Stimulated activated CD4-positive, alpha-beta T cell treated with anti-CD3 and anti-CD28 coated beads, Interleukin-15, amount 100 ng/mL, for 24 hours (primary cell): ENCODE data around the gene NKAPL.

Experiments used
- DNase-seq: peaks from one replicate; pipeline ENCODE4 v3.0.0-alpha.2; 2020

The NKAPL gene

GRCh38 chr6:28258877-28259777 lies at the start of gene NKAPL:
TSS of gene NKAPL (plus strand) at chr6:28259297. CDS start at chr6:28259372, 75 bp downstream.
- peak; percentile 73 for DNase-seq

DNA sequence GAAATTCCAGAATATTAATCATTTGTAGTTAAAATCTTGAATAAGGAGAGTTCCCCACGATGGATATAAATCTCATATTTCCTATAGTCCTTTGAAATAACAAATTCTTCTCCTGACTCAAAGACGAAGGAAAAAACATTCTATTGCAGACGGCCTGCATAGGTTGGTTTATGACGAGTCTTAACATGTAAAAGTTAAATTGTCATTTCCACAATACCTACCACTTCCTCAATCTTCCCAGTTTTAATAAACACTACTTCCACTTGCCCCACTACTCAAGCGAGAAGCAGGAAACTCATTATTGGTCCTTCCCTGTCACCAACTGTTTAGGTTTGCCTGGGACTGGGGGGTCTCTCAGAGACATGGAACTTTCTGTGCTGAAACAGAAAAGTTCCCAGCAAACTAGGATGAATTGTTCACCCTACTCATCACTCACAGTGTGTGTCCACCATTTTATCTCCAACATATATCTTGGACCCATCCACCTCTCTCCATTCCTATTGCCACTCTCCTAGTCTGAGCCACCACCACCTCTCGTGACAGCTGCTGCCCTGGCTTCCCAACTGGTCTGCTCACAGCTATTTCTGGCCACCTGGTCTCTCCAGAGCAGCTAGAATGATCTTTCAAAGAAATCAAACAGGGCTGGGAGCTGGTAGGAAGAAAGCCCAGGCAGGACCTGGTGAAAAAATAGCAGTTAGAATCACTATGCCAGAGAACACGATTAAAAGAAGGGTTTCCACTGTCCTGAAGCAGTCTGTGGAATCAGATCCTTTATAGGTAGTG lies 49.2 kb upstream of the NKAPL start:
- DNase-seq, result no peak

DNA sequence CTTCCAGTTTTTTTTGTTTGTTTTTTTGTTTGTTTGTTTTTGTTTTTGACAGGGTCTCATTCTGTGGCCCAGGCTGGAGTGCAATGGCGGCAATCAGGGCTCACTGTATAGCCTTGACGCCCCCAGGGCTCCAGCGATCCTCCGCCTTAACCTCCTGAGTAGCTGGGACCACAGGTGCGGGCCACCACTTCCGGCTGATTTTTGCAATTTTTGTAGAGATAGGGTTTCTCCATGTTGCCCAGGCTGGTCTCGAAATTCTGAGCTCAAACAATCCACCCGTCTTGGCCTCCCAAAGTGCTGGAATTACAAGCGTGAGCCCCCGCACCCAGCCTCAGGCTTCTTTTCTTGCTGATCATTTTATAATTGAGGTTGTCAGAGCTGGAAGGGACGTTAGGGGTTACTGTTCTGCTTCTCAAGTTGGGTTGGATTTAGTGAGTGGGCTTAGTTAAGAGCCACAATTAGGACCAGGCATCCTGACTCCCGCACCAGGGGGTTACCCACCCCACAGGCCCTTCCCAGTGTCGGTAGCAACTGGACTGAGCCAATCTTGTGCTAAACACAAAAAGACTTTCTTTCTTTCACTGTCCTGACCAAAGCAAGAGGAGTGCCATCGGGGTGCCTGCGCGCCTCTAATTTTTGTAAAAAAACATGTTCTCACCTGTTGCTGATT lies 47.1 kb upstream of the NKAPL start:
- no peak for DNase-seq

DNA sequence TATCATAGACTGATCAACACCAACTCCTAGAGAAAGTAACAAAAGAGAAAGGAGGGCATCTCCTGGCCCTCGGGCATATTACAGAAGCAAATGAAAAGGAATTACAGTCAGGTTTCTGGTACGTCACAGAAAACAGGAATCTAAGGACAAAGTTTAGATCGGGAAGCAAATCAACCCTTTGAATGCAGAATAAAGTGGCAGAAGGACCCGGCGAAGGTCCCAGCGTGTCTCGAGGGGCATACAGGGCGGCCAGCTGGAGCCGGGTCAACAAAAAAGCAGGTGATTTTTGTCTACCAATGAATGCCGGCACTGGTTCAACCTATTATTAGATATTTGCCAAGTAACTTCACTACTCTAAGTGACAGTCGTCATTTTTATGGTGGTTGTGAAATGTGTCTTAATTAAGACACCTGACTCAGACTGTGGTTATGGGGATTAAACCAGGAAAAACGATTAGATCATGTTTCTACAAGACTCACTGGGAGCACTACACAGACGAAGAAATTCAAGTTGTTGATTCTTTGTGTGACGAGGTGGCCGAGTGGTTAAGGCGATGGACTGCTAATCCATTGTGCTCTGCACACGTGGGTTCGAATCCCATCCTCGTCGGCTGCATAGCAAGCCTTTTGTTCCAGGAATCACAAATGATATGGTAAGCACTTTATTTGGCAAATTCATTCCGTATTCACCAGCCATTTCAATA lies 46.4 kb upstream of the NKAPL start:
- peak; percentile 79 for DNase-seq

- DNase-seq, result no peak
These were observed 45.9 kb upstream of the NKAPL start for GRCh38 chr6:28213213-28213523.

DNA sequence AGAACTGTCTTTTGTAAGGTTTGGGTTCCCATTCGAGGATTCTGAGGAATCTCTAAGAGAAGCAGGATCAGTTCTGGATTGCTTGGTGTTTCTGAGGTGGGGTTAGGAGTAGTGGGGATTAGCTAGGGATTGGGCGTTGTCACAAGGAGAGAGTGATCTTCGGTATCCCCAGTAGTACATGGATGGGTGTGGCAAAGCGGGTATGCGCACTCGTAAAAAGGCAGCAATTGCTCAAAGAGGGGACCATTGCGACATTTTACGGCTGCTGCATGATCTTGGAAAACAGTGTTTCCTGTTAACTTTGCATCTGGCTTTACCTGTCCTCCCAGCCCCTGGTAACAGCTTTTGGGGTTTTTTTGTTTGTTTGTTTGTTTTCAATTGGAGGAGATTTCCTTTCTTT lies 43.7 kb upstream of the NKAPL start:
- no peak for DNase-seq

DNA sequence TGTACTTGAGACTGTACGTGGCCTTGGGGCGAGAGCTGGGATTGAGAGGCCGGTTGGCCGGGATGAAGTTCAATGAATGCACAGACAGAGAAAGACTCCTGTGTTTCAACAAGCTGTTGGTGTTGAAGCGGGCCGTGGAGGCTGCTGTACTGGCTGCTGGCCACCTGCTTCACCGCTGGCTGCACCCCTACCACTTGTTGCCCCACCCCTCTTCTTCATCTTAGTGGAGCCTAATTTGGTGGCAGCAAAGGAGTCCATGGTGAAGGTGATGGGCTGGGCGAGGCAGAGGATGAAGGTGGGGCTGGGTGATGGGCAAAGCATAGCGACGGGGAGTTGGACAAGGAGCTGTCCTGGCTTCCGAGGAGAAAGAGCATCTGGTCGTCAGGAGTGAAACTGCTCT lies 41.2 kb upstream of the NKAPL start:
- DNase-seq, result no peak

DNA sequence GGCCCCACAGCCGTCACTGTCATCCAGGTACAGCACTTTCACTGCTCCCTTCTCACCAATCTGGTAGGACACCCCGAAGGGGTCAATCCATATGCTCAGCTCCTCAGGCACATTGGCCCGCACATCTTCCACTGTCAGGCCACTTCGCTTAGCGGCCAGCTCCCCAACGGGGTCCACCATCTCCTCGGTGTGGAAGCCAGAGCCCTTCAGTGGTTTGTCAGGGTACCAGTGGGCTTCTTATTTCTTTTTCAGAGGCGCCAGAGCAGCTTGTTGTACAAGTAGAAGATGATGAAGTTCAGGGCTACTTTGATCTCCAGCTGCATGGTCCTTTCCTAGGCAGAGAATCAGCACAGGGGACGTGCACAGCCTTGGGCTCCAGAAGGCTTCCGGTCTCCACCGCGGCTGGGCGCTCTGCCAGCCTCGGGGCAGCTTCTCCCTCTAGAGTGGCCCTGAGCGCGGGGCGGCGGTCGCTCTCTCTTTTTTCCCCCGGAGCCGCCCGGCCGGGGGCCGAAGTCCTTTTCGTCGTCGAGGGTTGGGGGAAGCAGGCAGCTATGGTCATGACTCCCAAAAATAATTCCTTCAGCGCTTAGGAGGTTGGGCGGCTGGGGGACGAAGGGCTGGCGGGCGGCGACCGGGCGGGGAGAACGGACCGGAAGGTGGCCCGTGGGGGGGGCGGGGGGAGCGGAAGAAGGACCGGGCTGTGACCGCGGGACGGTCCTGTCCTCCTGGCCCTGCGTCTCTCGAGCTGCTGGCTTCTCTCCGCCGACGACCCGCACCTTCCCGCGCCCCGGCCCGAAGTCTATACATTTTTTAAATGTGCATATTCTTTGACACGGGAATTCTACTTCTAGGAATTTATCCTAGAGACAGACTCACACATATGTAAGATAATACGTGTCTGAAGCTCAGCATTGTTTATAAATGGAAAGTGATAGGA lies 40.5 kb upstream of the NKAPL start:
- DNase-seq, result peak; percentile 64

DNA sequence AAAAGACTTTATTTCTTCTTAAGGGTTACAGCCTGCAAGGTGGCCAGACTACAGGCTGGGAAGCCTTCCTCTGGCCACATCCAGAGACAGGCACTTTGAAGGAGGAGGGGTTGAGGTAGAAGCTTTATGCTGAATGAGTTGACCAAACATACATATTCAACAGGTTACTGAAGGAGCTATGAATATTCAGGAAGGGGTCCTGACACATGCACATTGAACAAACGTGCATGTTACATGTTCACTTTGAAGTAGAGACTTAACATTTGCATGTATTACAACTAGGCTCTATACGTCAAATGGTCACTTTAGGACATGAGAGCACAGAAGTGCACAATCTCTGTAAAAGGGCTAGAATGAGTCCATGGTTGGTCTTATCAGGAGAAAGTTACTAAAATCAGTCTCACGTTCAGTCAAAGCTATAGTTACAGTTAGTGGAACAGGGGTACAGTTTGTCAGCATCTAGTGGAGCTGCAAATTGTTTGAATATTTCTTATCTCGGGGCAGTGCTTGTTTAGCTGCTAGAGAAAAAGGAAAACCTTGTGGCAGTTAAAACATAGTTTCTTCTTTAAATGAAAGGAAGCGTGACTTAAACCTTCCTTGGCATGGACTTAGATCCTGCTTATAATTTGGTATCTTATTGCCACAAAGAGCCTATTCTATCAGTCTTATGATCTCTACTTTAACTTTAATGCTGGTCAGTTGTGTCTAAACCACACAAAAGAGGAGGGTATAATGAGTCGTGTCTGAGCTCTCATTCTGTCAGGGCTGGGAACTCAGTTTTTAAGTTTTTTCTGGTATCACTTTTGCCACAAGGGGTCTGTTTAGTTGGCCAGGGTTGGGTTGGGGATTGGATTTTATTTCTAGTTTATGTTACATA lies 38.6 kb upstream of the NKAPL start:
- no peak for DNase-seq

GRCh38 chr6:28224131-28225055 lies 34.7 kb upstream of the NKAPL start:
- DNase-seq, result no peak

DNA sequence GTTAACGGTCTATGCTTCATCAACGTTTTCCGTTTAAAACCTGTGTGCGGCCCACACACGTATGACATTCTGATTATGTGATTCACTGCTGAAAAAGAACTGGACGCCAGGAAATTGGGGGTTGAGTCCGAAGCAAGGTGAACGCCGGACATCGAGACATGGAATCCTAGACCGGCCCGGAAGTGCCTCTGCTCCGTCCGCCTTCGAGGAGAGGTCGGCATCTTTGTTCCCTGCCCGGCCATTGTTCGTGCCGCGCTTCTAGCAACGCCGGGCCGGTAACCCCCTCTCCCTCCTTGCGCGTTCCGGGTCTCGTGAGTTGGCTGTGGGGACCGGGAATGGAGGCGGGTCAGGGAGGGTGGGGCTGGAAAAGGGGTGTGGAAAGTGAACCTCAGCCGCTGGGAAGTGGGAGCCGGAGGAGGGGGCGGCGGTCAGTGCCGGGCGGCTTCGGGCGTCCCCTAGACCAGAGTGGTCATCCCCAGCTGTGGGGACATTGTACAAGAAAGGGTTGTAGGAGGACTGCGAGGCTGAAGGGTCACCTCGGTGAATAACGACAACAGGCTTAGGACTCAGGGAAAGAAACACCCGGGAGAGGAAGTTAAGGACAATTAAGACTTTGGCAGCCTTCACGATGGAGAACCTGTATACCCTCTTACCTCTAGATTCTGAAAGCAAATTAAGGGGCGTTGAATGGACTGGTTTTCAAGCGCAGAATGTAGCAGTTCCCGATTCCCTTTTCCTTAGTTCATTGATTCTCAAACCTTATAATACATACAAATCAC lies 33.9 kb upstream of the NKAPL start, which contains the start of gene ZSCAN9:
Gene ZSCAN9, plus strand, starts transcription at position 220 of the 779 bp plus-strand sequence. CDS start 1,810 bp downstream, outside the sequence.
- peak; percentile 62 for DNase-seq

- no peak for DNase-seq
These were observed 32.6 kb upstream of the NKAPL start for GRCh38 chr6:28226460-28226859.

DNA sequence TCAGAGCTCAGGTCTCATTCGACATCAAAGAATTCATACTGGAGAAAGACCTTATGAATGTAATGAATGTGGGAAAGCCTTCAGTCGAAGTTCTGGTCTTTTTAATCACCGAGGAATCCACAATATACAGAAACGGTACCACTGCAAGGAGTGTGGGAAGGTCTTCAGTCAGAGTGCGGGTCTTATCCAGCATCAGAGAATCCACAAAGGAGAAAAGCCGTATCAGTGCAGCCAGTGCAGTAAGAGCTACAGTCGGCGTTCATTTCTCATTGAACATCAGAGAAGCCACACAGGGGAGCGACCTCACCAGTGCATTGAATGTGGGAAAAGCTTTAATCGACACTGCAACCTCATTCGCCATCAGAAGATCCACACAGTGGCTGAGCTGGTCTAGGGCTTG lies 26.3 kb upstream of the NKAPL start:
- DNase-seq, result no peak

DNA sequence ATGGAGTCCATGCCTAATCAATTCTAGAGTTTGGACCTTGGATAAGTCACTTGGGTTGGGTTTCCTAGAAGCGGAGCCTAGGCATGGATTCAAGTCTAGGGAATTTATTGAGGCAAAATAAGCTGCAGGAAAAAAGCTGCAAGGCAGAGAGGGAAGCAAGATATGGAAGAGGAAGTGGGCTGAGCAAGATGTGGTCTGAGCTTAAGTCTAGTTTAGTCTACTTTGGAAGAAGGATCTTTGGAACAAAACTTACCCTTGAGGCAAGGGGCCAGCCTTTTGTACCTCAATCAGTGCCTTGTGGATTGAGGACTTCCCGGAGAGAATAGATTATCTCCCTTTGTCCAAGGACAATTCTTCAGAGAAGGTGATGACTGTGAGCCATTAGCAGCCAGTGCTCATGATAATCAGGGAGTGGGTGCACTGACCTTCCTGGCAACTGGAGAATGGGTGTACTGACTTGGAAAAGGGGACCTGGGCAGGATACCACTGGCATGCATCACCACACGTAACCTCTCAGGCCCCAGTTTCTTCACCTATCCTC lies 23.1 kb upstream of the NKAPL start:
- DNase-seq, result no peak

DNA sequence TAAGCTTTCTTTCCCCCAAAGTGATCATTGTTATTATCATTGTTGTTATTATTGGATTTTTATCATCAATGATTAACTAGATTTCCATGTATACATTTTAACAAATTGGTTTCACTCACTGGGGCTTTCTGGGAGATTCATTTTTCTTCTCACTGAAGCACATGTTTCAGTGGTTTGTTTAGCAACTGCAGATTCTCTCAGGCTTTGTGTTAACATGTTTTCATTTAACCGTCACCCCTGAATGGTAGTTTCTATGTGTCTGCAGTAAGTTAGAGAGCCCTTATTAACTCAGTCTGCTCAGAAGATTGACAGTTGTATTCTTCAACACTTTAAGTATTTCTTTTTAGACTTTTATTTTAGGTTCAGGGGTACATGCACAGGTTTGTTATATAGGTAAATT lies 19.5 kb upstream of the NKAPL start:
- no peak for DNase-seq

- DNase-seq, result no peak
These were observed 18.6 kb upstream of the NKAPL start for GRCh38 chr6:28240471-28240870.

DNA sequence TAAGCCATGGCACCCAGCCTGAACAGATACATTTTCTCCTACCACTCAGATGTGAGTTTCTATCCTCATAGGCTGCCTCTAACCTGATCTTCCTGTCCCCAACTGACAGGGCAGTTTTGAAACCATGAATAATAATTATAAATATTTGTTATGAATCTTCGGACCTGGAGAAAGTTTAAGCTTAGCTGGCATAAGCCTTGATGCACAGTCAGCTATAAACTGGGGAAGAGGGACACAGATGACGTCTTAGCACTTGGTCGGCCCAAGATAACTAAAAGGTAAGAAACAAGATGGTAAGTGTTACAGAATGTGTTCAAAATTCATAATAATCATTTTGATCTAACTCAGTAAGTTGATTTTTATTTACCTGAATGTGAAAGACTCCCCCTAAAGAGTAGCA lies 15.2 kb upstream of the NKAPL start:
- DNase-seq, result no peak

GRCh38 chr6:28245206-28245941 lies 13.7 kb upstream of the NKAPL start:
- DNase-seq, result no peak
